A549 (cell line): ENCODE results near the gene ELOVL4. TPM values are rescaled to one million over a fixed set of nuclear protein-coding genes. Genes with fewer than 3 reads are reported as not detected.

Experiments used
- ATAC-seq, 2 experiments: fragments of 200-7000 bp in 1 of 2; fragments of >200 bp in 1 of 2; cut with Nextera tagmentation in 1 of 2; cut with Tn5 transposase in 1 of 2; 3 replicates each; pipeline versions ENCODE4 v1.8.0 to v1.9.1; 2018 to 2020; ENCODE audit warnings: mild to moderate bottlenecking in 1 of 2, moderate library complexity in 1 of 2
- CTCF ChIA-PET: fragments of 300-600 bp; sonication (Branson Sonifier 250); formaldehyde crosslinking; extraction: SDS; loops from one replicate; lab custom pipeline; 2021; ENCODE audit warnings: antibody characterized with exemption, inconsistent platforms; lab: Yijun Ruan, JAX
- POLR2A ChIA-PET: fragments of 350-600 bp; formaldehyde crosslinking; extraction: SDS; loops from one replicate; lab custom pipeline; 2021; ENCODE audit warnings: antibody characterized with exemption, inconsistent platforms; lab: Yijun Ruan, JAX
- DNase-seq, 2 experiments: peaks; one replicate each; pipeline versions ENCODE4 v3.0.0 to v3.0.0-alpha.2; 2011 to 2016; ENCODE audit warnings: low read depth in 1 of 2, low spot score in 1 of 2
- FAIRE-seq: peaks from 2 replicates; lab custom pipeline; 2011; peaks lifted over from hg19 to GRCh38; lab: Jason Lieb, UNC
- H3K27ac ChIP-seq, 2 experiments: fragments of >200 bp; sonication (Bioruptor Twin); formaldehyde crosslinking; 3 replicates each; pipeline ENCODE4 v1.5.1; 2016 to 2017
- H3K4me1 ChIP-seq: fragments of >200 bp; sonication (Bioruptor Twin); formaldehyde crosslinking; 3 replicates; pipeline ENCODE4 v1.6.1; 2016
- H3K4me2 ChIP-seq: fragments of >200 bp; sonication (Bioruptor Twin); formaldehyde crosslinking; 3 replicates; pipeline ENCODE4 v1.6.1; 2016
- H3K4me3 ChIP-seq: fragments of >200 bp; sonication (Bioruptor Twin); formaldehyde crosslinking; 3 replicates; pipeline ENCODE4 v1.5.1; 2016
- H3K9me3 ChIP-seq: fragments of >200 bp; sonication (Bioruptor Twin); formaldehyde crosslinking; 3 replicates; pipeline ENCODE4 v1.6.1; 2016
- BHLHE40 ChIP-seq: IDR thresholded peaks from 2 replicates; pipeline ENCODE4 v1.6.1; 2012; ENCODE audit warnings: low read depth, low read length, inconsistent platforms
- CHD2 ChIP-seq: fragments of 150-350 bp; IDR thresholded peaks from 2 replicates; pipeline ENCODE4 v1.6.1; 2014; ENCODE audit warnings: low read length; ENCODE audit not compliant: partially characterized antibody
- CTCF ChIP-seq: fragments of >200 bp; sonication (Bioruptor Twin); formaldehyde crosslinking; IDR thresholded peaks from 3 replicates; pipeline ENCODE4 v1.5.1; 2016
- E2F6 ChIP-seq: IDR thresholded peaks from 2 replicates; pipeline ENCODE4 v1.6.1; 2012; ENCODE audit warnings: low read depth, borderline replicate concordance
- EHF ChIP-seq: fragments of 250-450 bp; sonication (Bioruptor Pico); IDR thresholded peaks from 2 replicates; pipeline ENCODE4 v1.5.0; 2020; ENCODE audit warnings: mild to moderate bottlenecking
- EHMT2 ChIP-seq: fragments of 200-600 bp; sonication (generic); IDR thresholded peaks from 2 replicates; pipeline ENCODE4 v1.6.1; 2016; ENCODE audit warnings: antibody characterized with exemption, low read depth, mild to moderate bottlenecking, moderate library complexity
- EP300 ChIP-seq, 2 experiments: fragments of >200 bp; sonication (Bioruptor Twin); formaldehyde crosslinking; IDR thresholded peaks; 2 replicates in 1 of 2; 3 replicates in 1 of 2; pipeline ENCODE4 v1.6.1; 2016 to 2017
- ESRRA ChIP-seq: fragments of 150-350 bp; IDR thresholded peaks from 2 replicates; pipeline ENCODE4 v1.6.1; 2014; ENCODE audit warnings: mild to moderate bottlenecking, low read length, borderline replicate concordance
- FOSL2 ChIP-seq, 2 experiments: fragments of 450-650 bp in 1 of 2; fragments of >200 bp in 1 of 2; sonication (Bioruptor Twin) in 1 of 2; formaldehyde crosslinking; IDR thresholded peaks; 2 replicates each; pipeline versions ENCODE4 v1.5.0 to v1.6.1; 2016 to 2020; ENCODE audit warnings: mild to moderate bottlenecking in 1 of 2, moderate library complexity in 1 of 2
- FOXS1 ChIP-seq: fragments of 250-450 bp; sonication (Bioruptor Pico); IDR thresholded peaks from 2 replicates; pipeline ENCODE4 v1.5.0; 2020; ENCODE audit warnings: mild to moderate bottlenecking, moderate library complexity
- GATA3 ChIP-seq: IDR thresholded peaks from 2 replicates; pipeline ENCODE4 v1.6.1; 2012; ENCODE audit warnings: borderline replicate concordance
- HEYL ChIP-seq: fragments of 250-450 bp; sonication (Bioruptor Pico); IDR thresholded peaks from 2 replicates; pipeline ENCODE4 v1.8.0; 2021; ENCODE audit warnings: mild to moderate bottlenecking, moderate library complexity
- HOXA7 ChIP-seq: fragments of 250-450 bp; sonication (Bioruptor Pico); IDR thresholded peaks from 2 replicates; pipeline ENCODE4 v1.5.0; 2020; ENCODE audit warnings: mild to moderate bottlenecking, moderate library complexity
- JUNB ChIP-seq: fragments of >200 bp; sonication (Bioruptor Twin); formaldehyde crosslinking; IDR thresholded peaks from 2 replicates; pipeline ENCODE4 v1.6.1; 2016
- KDM5A ChIP-seq: fragments of 200-600 bp; sonication (generic); IDR thresholded peaks from 2 replicates; pipeline ENCODE4 v1.6.1; 2016; ENCODE audit warnings: antibody characterized with exemption, mild to moderate bottlenecking
- NFE2L2 ChIP-seq: fragments of 150-350 bp; conservative IDR thresholded peaks from 2 replicates; pipeline ENCODE4 v1.6.1; 2014; ENCODE audit warnings: low read length
- NR3C1 ChIP-seq: fragments of >200 bp; sonication (Bioruptor Twin); formaldehyde crosslinking; IDR thresholded peaks from 3 replicates; pipeline ENCODE4 v1.6.1; 2017
- PHF8 ChIP-seq: fragments of 200-600 bp; sonication (generic); IDR thresholded peaks from 2 replicates; pipeline ENCODE4 v1.6.1; 2016; ENCODE audit warnings: low read depth, mild to moderate bottlenecking, antibody characterized with exemption, moderate library complexity, borderline replicate concordance
- POLR2A ChIP-seq: IDR thresholded peaks from 2 replicates; pipeline ENCODE4 v1.6.1; 2012; ENCODE audit warnings: mild to moderate bottlenecking, low read length
- POLR2AphosphoS2 ChIP-seq: conservative IDR thresholded peaks from 2 replicates; pipeline ENCODE4 v1.6.1; 2012; ENCODE audit warnings: low read length, improper control_type of control experiment, inconsistent platforms
- RAD21 ChIP-seq, 2 experiments: fragments of >200 bp in 1 of 2; sonication (Bioruptor Twin) in 1 of 2; formaldehyde crosslinking in 1 of 2; IDR thresholded peaks in 1 of 2; conservative IDR thresholded peaks in 1 of 2; 2 replicates in 1 of 2; 3 replicates in 1 of 2; pipeline ENCODE4 v1.6.1; 2012 to 2018; ENCODE audit warnings: inconsistent platforms in 1 of 2
- RCOR1 ChIP-seq: fragments of 150-350 bp; IDR thresholded peaks from 2 replicates; pipeline ENCODE4 v1.6.1; 2014; ENCODE audit warnings: antibody characterized with exemption, low read length, low read depth
- SREBF2 ChIP-seq: fragments of 450-650 bp; IDR thresholded peaks from 2 replicates; pipeline ENCODE4 v1.6.1; 2014; ENCODE audit warnings: mild to moderate bottlenecking, moderate library complexity
- TFCP2L1 ChIP-seq: fragments of 250-450 bp; sonication (Bioruptor Pico); IDR thresholded peaks from 2 replicates; pipeline ENCODE4 v1.5.0; 2021; ENCODE audit warnings: mild to moderate bottlenecking
- TP53 ChIP-seq: fragments of 250-450 bp; sonication (Bioruptor Pico); IDR thresholded peaks from 2 replicates; pipeline ENCODE4 v1.5.0; 2021; ENCODE audit warnings: mild to moderate bottlenecking, moderate library complexity
- ZFP36 ChIP-seq: fragments of 450-650 bp; IDR thresholded peaks from 2 replicates; pipeline ENCODE4 v1.6.1; 2014; ENCODE audit warnings: borderline replicate concordance; ENCODE audit not compliant: partially characterized antibody
- WGBS: methylation state at CpG from one replicate; pipeline ENCODE4 v1.1.6; 2017; ENCODE audit errors: missing lambda C conversion rate; 5-methylcytosine and 5-hydroxymethylcytosine counted together
- polyA plus RNA-seq, 4 experiments: library from polyadenylated mRNA; depleted of rRNA in 3 of 4; stranded (reverse); fragments of >200 nt; fragmentation: RNase III in 1 of 4; extraction: RNeasy Plus Mini Kit Qiagen cat#74134 plus additional on column Dnase treatment in 1 of 4; gene quantifications; 2 replicates in 3 of 4; 3 replicates in 1 of 4; pipeline ENCODE4 v1.2.3, GENCODE V29; 2011 to 2017
- TF ChIP-seq, protein P1 (sequence below): fragments of >200 bp; sonication (Bioruptor Twin); formaldehyde crosslinking; IDR thresholded peaks from 3 replicates; pipeline ENCODE4 v1.6.1; 2016
- TF ChIP-seq, protein P2 (sequence below): fragments of 150-350 bp; IDR thresholded peaks from 2 replicates; pipeline ENCODE4 v1.6.1; 2014; ENCODE audit warnings: low read depth, mild to moderate bottlenecking, low read length
- TF ChIP-seq, protein P3 (sequence below): fragments of 250-450 bp; sonication (Bioruptor Pico); IDR thresholded peaks from 2 replicates; pipeline ENCODE4 v1.5.0; 2020; ENCODE audit warnings: low read depth, mild to moderate bottlenecking, moderate library complexity
- TF ChIP-seq, protein P4 (sequence below): IDR thresholded peaks from 2 replicates; pipeline ENCODE4 v1.6.1; 2012

Gene ELOVL4
- polyA plus RNA-seq, 2 of the 4 experiments (the other 2 are of a cell fraction): 0.70 to 1.1 TPM

DNA sequence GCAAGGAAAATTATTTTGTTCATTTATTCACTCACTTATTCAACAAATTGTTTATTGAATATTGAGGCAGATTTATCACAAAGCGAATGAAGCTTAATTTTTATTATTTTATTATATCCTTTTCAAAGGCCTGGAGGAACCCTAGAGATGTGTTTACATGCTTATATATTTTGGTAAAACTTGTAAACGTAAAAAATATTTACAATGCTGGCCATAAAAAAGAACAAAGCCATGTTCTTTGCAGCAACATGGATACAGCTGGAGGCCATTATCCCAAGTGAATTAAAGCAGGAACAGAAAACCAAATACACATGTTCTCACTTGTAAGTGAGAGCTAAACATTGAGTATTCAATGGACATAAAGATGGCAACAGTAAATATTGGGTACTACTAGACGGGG lies 58.8 kb downstream of the ELOVL4 start:
- no peak overlapping the region for H3K4me3 ChIP-seq
- 30% methylated on average over 2 of the region's 3 CpGs for WGBS
- DNase-seq (no peak), FAIRE-seq (no peak), ATAC-seq (no peak)
- TF ChIP-seq TP53 (CRISPR knock-in tag): no peak
- TF ChIP-seq HEYL (CRISPR knock-in tag): no peak
- no peak for TF ChIP-seq TFCP2L1 (CRISPR knock-in tag)
- no peak for TF ChIP-seq HOXA7 (CRISPR knock-in tag)
- TF ChIP-seq, protein P1, sequence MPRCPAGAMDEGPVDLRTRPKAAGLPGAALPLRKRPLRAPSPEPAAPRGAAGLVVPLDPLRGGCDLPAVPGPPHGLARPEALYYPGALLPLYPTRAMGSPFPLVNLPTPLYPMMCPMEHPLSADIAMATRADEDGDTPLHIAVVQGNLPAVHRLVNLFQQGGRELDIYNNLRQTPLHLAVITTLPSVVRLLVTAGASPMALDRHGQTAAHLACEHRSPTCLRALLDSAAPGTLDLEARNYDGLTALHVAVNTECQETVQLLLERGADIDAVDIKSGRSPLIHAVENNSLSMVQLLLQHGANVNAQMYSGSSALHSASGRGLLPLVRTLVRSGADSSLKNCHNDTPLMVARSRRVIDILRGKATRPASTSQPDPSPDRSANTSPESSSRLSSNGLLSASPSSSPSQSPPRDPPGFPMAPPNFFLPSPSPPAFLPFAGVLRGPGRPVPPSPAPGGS: no peak
- no peak for TF ChIP-seq NR3C1
- TF ChIP-seq PHF8: no peak
- no peak for TF ChIP-seq KDM5A
- TF ChIP-seq E2F6: no peak
- TF ChIP-seq, protein P2, sequence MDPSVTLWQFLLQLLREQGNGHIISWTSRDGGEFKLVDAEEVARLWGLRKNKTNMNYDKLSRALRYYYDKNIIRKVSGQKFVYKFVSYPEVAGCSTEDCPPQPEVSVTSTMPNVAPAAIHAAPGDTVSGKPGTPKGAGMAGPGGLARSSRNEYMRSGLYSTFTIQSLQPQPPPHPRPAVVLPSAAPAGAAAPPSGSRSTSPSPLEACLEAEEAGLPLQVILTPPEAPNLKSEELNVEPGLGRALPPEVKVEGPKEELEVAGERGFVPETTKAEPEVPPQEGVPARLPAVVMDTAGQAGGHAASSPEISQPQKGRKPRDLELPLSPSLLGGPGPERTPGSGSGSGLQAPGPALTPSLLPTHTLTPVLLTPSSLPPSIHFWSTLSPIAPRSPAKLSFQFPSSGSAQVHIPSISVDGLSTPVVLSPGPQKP: no peak
- no peak for TF ChIP-seq RCOR1
- no peak for TF ChIP-seq FOSL2 (IDR thresholded peaks at IDR 0.05)
- no peak for TF ChIP-seq FOSL2 (CRISPR knock-in tag; IDR thresholded peaks at IDR 0.05)
- no peak for TF ChIP-seq EHMT2
- no peak for TF ChIP-seq JUNB
- TF ChIP-seq GATA3: no peak
- TF ChIP-seq ESRRA: no peak
- TF ChIP-seq CTCF: no peak
- TF ChIP-seq SREBF2: no peak
- TF ChIP-seq BHLHE40: no peak
- no peak for TF ChIP-seq EP300 (IDR thresholded peaks at IDR 0.05)
- no peak overlapping the region for H3K4me2 ChIP-seq
- H3K4me1 ChIP-seq: no peaks in the 10 kb centered on the region
- no peaks in the 10 kb centered on the region for H3K9me3 ChIP-seq
- no peak overlapping the region for H3K27ac ChIP-seq
- ChIA-PET CTCF (interaction anchor here (1.2 kb wide), 1 partner anchor 20 kb away, joined by 3 read pairs; no protein-coding TSS in a partner anchor), POLR2A (no interaction called here)

DNA sequence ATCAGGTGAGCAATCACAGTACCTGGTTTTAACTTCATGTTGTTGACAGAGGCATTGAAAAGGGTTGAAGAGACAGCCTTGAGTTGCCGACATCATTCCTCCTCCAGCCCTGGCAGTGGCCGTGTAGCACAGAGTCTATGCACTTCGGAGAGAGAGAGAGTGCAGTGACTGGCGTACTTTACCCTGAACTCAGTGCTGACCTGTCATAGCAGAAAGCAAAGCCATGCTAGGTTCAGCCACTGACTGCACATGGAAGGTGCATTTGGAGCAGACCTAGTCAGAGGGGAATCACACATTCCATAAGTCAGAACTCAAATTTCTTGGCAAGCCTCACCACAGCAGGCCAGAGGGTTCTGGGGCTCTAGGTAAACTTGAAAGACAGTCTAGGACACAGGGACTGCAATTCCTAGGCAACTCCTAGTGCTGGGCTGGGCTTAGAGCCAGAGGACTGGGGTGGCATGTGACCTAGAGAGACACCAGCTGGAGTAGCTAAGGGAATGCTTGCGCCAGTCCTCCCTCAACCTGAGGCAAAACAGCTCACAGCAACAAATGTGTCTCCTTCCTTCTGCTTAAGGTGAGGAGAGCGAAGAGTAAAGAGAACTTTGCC lies 69.1 kb downstream of the ELOVL4 start:
- TF ChIP-seq SREBF2 (no peak), NFE2L2 (no peak), BHLHE40 (no peak), EHF (CRISPR knock-in tag) (no peak), FOXS1 (CRISPR knock-in tag) (no peak), RAD21 (conservative IDR thresholded peaks at IDR 0.05 in 1 of 2, IDR thresholded peaks at IDR 0.05 in 1 of 2) (no peak), POLR2AphosphoS2 (no peak), ZFP36 (no peak), CHD2 (no peak), POLR2A (no peak)
- TF ChIP-seq, protein P3, sequence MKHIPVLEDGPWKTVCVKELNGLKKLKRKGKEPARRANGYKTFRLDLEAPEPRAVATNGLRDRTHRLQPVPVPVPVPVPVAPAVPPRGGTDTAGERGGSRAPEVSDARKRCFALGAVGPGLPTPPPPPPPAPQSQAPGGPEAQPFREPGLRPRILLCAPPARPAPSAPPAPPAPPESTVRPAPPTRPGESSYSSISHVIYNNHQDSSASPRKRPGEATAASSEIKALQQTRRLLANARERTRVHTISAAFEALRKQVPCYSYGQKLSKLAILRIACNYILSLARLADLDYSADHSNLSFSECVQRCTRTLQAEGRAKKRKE: no peak
- TF ChIP-seq, protein P4, sequence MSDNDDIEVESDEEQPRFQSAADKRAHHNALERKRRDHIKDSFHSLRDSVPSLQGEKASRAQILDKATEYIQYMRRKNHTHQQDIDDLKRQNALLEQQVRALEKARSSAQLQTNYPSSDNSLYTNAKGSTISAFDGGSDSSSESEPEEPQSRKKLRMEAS: no peak
- ATAC-seq (no peak), FAIRE-seq (no peak), DNase-seq (no peak)
- Histone ChIP-seq H3K4me2 (no peak overlapping the region), H3K9me3 (no peaks in the 10 kb centered on the region), H3K4me1 (no peaks in the 10 kb centered on the region), H3K4me3 (no peak overlapping the region), H3K27ac (no peak overlapping the region)
- POLR2A ChIA-PET: no interaction called here
- 50% methylated on average over 6 of the region's 6 CpGs for WGBS
- CTCF ChIA-PET: no interaction called here
